K562 (cell line): ENCODE results near the gene C5orf47. TPM values are rescaled to one million over a fixed set of nuclear protein-coding genes. Genes with fewer than 3 reads are reported as not detected.

ENCODE experiments used
- ATAC-seq: fragments of 200-7000 bp; cut with Tn5 transposase; 3 replicates; pipeline ENCODE4 v1.9.1; 2020; ENCODE audit warnings: moderate library complexity
- BruUV-seq: library from RNA; stranded (reverse); fragments of 400-500 nt; replicated peaks from 2 replicates; lab custom pipeline; 2021; lab: Mats Ljungman, UMichigan
- CTCF ChIA-PET: fragments of 300-600 bp; formaldehyde crosslinking; extraction: SDS; loops from one replicate; lab custom pipeline; 2021; ENCODE audit warnings: low intra/inter-chr PET ratio; lab: Yijun Ruan, JAX
- POLR2A ChIA-PET: fragments of 300-600, 350-650 bp; sonication (Branson Sonifier 250); formaldehyde crosslinking; extraction: SDS; loops from one replicate; lab custom pipeline; 2021; ENCODE audit warnings: antibody characterized with exemption, inconsistent platforms; lab: Yijun Ruan, JAX
- DNase-seq, 4 experiments: peaks; one replicate each; pipeline versions ENCODE4 v3.0.0 to v3.0.0-alpha.2; 2011 to 2018; ENCODE audit warnings: low spot score in 3 of 4, mixed read lengths in 3 of 4; ENCODE audit errors: extremely low read depth in 1 of 4
- FAIRE-seq: peaks from 2 replicates; lab custom pipeline; 2011; peaks lifted over from hg19 to GRCh38; lab: Jason Lieb, UNC
- H2AFZ ChIP-seq: 2 replicates; pipeline ENCODE4 v1.6.0; 2011; ENCODE audit warnings: low read depth, low read length, control low read depth, inconsistent platforms
- H3K27ac ChIP-seq: fragments of 200-600 bp; 3 replicates; pipeline ENCODE4 v1.8.0; 2011; ENCODE audit warnings: low read depth, mild to moderate bottlenecking, control low read depth, inconsistent platforms, low read length, moderate library complexity, mixed read lengths; ENCODE audit errors: extremely low read depth
- H3K27me3 ChIP-seq, 2 experiments: fragments of 300-600 bp in 1 of 2; 2 replicates in 1 of 2; 3 replicates in 1 of 2; pipeline versions ENCODE4 v1.6.0 to v1.8.0; 2011; ENCODE audit warnings: inconsistent platforms in 2 of 2, low read length in 2 of 2, mild to moderate bottlenecking in 1 of 2, mixed read lengths in 1 of 2, moderate library complexity in 1 of 2; ENCODE audit not compliant: control insufficient read depth in 2 of 2, insufficient read depth in 2 of 2
- H3K36me3 ChIP-seq: fragments of 300-600 bp; 3 replicates; pipeline ENCODE4 v1.8.0; 2011; ENCODE audit warnings: mild to moderate bottlenecking, low read length, inconsistent platforms; ENCODE audit not compliant: control insufficient read depth, insufficient read depth
- H3K4me1 ChIP-seq, 2 experiments: fragments of 200-600 bp in 1 of 2; replicated peaks in 1 of 2; 2 replicates in 1 of 2; 3 replicates in 1 of 2; pipeline versions ENCODE4 v1.5.1 to v1.8.0; 2011; ENCODE audit warnings: inconsistent platforms in 2 of 2, low read length in 2 of 2, mild to moderate bottlenecking in 1 of 2, mixed read lengths in 1 of 2, moderate library complexity in 1 of 2; ENCODE audit not compliant: control insufficient read depth in 2 of 2, insufficient read depth in 2 of 2
- H3K4me2 ChIP-seq: 2 replicates; pipeline ENCODE4 v1.6.1; 2011; ENCODE audit warnings: low read length, control low read depth, inconsistent platforms, mixed read lengths; ENCODE audit not compliant: insufficient read depth
- H3K4me3 ChIP-seq: fragments of 200-600 bp; sonication (generic), shearing (Covaris generic); 2 replicates; pipeline ENCODE4 v1.5.1; 2016; ENCODE audit warnings: control low read depth, inconsistent platforms
- H3K79me2 ChIP-seq: fragments of 200-600 bp; 3 replicates; pipeline ENCODE4 v1.8.0; 2011; ENCODE audit warnings: low read length, inconsistent platforms; ENCODE audit not compliant: control insufficient read depth, insufficient read depth
- H3K9ac ChIP-seq, 2 experiments: 2 replicates each; pipeline versions ENCODE4 v1.6.0 to v1.6.1; 2011; ENCODE audit warnings: low read depth in 2 of 2, low read length in 2 of 2, control low read depth in 1 of 2, inconsistent platforms in 1 of 2, mild to moderate bottlenecking in 1 of 2, mixed read lengths in 1 of 2; ENCODE audit not compliant: insufficient read depth in 1 of 2
- H3K9me1 ChIP-seq: one replicate; pipeline ENCODE4 v1.6.0; 2011; ENCODE audit warnings: inconsistent platforms, mild to moderate bottlenecking, low read length, moderate library complexity; ENCODE audit not compliant: control insufficient read depth, insufficient read depth
- H3K9me3 ChIP-seq: replicated peaks from 2 replicates; pipeline ENCODE4 v1.5.1; 2011; ENCODE audit warnings: low read depth, low read length, inconsistent platforms; ENCODE audit not compliant: control insufficient read depth, insufficient read depth
- H4K20me1 ChIP-seq: replicated peaks from 2 replicates; pipeline ENCODE4 v1.6.1; 2011; ENCODE audit warnings: low read length, inconsistent platforms, mixed read lengths; ENCODE audit not compliant: control insufficient read depth, insufficient read depth
- EP300 ChIP-seq: IDR thresholded peaks from 2 replicates; pipeline ENCODE4 v1.6.1; 2012; ENCODE audit warnings: low read length, improper control_type of control experiment
- KDM5B ChIP-seq: fragments of 200-600 bp; sonication (generic); IDR thresholded peaks from 2 replicates; pipeline ENCODE4 v1.6.1; 2012; ENCODE audit warnings: low read depth, mild to moderate bottlenecking, moderate library complexity, low read length, control low read depth, inconsistent platforms; ENCODE audit not compliant: insufficient replicate concordance
- NFIX ChIP-seq: fragments of 250-450 bp; sonication (Bioruptor Pico); IDR thresholded peaks from 2 replicates; pipeline ENCODE4 v1.4.0; 2020; ENCODE audit warnings: low read depth, mild to moderate bottlenecking, moderate library complexity
- STAT6 ChIP-seq: sonication (generic); formaldehyde crosslinking; IDR thresholded peaks from 2 replicates; pipeline ENCODE4 v1.8.1; 2023; ENCODE audit warnings: mild to moderate bottlenecking, missing genetic modification reagents
- ZNF77 ChIP-seq: fragments of 250-450 bp; sonication (Bioruptor Pico); IDR thresholded peaks from 2 replicates; pipeline ENCODE4 v1.5.0; 2020
- WGBS: fragments of 100-300 bp; shearing (Covaris generic); methylation state at CpG from one replicate; pipeline ENCODE4 v1.1.6; 2016; ENCODE audit warnings: low coverage, mixed read lengths; ENCODE audit not compliant: insufficient coverage; ENCODE audit errors: missing lambda C conversion rate; 5-methylcytosine and 5-hydroxymethylcytosine counted together
- in situ Hi-C: fragments of 300-500 bp; cut with MboI; formaldehyde crosslinking; loops from 4 replicates; pipeline ENCODE4 v1.15.0; 2018; ENCODE audit warnings: inconsistent platforms, mixed read lengths
- intact Hi-C: fragments of 100-400 bp; cut with micrococcal nuclease; formaldehyde crosslinking; loops from 2 replicates; pipeline ENCODE4 v1.14.2; 2022
- polyA plus RNA-seq, 8 experiments: library from polyadenylated mRNA; depleted of rRNA in 4 of 8; stranded (reverse) in 5 of 8; unstranded in 3 of 8; fragments of >200 nt; fragmentation: Nextera tagmentation in 2 of 8; fragmentation: Illumina TruSeq in 1 of 8; extraction: Ambion mirVana in 2 of 8; extraction: Trizol in 1 of 8; gene quantifications; 2 replicates each; pipeline versions ENCODE4 v1.2.1 to v1.2.3, GENCODE V29; 2011 to 2014; ENCODE audit warnings: inconsistent platforms in 1 of 8, missing spikeins in 1 of 8
- total RNA-seq, 7 experiments: library from RNA; depleted of rRNA in 6 of 7; stranded (reverse); fragments of >200 nt in 6 of 7; fragmentation: Illumina TruSeq in 2 of 7; extraction: Trizol in 2 of 7; gene quantifications; 2 replicates each; pipeline versions ENCODE4 v1.2.1 to v1.2.3, GENCODE V29; 2011 to 2021; ENCODE audit warnings: low replicate concordance in 1 of 7
- TF ChIP-seq, protein P1 (sequence below): sonication (generic); formaldehyde crosslinking; IDR thresholded peaks from 2 replicates; pipeline ENCODE4 v1.8.1; 2023; ENCODE audit warnings: mild to moderate bottlenecking, missing genetic modification reagents

Gene C5orf47
- total and polyA plus RNA-seq, 9 of the 15 experiments (the other 6 are each of a cell fraction or from before 2014, with no cell fraction given), result 0.08 TPM; not detected in 8

DNA sequence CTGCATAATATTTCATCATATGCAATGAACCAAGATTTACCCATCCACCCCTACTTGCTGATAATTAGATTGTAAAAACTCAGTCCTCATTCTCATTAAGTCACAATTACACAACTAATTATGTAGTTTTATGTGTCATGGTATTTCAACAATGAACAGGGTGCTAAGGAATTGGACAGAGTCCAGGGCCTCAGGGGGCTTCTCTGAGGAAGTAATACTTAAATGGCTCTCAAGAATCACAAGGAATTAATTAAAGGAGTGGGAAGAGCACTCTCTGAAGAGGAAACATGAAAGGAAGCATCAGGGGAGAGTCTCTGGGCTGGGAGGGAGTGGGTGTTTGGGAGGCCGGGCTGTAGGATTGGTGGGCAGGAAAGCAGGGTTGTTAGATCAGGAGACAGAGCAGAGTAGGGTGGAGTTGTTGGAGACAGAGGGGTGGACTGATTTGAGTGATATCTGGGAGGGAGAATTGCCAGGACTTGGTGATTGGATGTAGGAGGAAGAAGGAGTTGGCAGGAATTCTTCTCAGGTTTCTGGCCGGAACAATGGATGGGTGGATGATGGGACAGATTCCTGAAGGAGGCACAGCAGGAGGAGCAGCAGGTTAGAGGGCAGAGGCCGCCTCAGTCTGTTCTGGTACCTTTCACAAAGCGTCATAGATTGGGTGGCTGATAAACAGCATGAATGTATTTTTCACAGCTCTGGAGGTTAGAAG, 33.6 kb downstream of the C5orf47 start:
- Histone ChIP-seq H4K20me1 (no peaks in the 10 kb centered on the region), H3K4me3 (no peak overlapping the region), H3K9me1 (no peaks in the 10 kb centered on the region), H3K4me1 (no peaks in the 10 kb centered on the region), H3K9ac (no peak overlapping the region), H3K27ac (no peak overlapping the region), H3K4me2 (no peak overlapping the region), H3K79me2 (no peaks in the 10 kb centered on the region), H3K36me3 (no peaks in the 10 kb centered on the region), H2AFZ (no peak overlapping the region), H3K9me3 (no peaks in the 10 kb centered on the region), H3K27me3 (peaks cover 3 to 6% of the 10 kb centered on the region in 2 experiments; a peak in 3 of 5 replicates)
- in situ Hi-C loops (no loop called here), intact Hi-C loops (no loop called here)
- POLR2A ChIA-PET, result no interaction called here
- no TSS peak for BruUV-seq
- DNase-seq, result no peak
- no peak for ATAC-seq
- FAIRE-seq, result no peak
- no peak for TF ChIP-seq KDM5B
- no peak for TF ChIP-seq EP300
- TF ChIP-seq, protein P1, sequence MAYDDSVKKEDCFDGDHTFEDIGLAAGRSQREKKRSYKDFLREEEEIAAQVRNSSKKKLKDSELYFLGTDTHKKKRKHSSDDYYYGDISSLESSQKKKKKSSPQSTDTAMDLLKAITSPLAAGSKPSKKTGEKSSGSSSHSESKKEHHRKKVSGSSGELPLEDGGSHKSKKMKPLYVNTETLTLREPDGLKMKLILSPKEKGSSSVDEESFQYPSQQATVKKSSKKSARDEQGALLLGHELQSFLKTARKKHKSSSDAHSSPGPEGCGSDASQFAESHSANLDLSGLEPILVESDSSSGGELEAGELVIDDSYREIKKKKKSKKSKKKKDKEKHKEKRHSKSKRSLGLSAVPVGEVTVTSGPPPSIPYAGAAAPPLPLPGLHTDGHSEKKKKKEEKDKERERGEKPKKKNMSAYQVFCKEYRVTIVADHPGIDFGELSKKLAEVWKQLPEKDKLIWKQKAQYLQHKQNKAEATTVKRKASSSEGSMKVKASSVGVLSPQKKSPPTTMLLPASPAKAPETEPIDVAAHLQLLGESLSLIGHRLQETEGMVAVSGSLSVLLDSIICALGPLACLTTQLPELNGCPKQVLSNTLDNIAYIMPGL (CRISPR knock-in tag), result no peak
- TF ChIP-seq ZNF77 (CRISPR knock-in tag), result no peak
- no peak for TF ChIP-seq NFIX (CRISPR knock-in tag)
- no peak for TF ChIP-seq STAT6 (CRISPR knock-in tag)
- WGBS, result 0% methylated on average over 4 of the region's 4 CpGs
- CTCF ChIA-PET, result interaction anchor here (0.7 kb wide), 1 partner anchor 294 kb away, joined by 3 read pairs; no protein-coding TSS in a partner anchor
